ENCODE results near the gene IL22RA2. TPM values are rescaled to one million over a fixed set of nuclear protein-coding genes. Genes with fewer than 3 reads are reported as not detected.

IL22RA2 gene
- total RNA-seq, 1 experiment from 2014 or later: not detected

DNA sequence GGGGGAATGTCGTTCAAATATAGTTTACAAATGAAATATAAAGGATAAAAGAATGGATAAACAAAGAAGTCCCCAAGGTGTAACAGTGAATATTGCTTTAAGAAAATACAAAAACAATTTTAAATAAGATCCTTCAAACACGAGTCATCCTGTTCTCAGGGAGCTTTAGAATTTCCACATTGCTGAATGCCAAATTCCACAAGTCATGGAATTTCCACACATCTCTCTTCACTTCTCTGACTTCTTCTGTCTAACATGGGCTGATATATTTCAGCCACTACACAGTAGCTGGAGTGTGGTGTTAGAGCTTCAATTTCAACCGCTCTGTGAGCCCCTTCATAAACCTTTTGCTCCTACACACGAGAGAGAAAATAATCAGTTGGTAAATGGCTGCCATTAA lies 28.0 kb downstream of the IL22RA2 start (continued):
- TF ChIP-seq, protein P1, sequence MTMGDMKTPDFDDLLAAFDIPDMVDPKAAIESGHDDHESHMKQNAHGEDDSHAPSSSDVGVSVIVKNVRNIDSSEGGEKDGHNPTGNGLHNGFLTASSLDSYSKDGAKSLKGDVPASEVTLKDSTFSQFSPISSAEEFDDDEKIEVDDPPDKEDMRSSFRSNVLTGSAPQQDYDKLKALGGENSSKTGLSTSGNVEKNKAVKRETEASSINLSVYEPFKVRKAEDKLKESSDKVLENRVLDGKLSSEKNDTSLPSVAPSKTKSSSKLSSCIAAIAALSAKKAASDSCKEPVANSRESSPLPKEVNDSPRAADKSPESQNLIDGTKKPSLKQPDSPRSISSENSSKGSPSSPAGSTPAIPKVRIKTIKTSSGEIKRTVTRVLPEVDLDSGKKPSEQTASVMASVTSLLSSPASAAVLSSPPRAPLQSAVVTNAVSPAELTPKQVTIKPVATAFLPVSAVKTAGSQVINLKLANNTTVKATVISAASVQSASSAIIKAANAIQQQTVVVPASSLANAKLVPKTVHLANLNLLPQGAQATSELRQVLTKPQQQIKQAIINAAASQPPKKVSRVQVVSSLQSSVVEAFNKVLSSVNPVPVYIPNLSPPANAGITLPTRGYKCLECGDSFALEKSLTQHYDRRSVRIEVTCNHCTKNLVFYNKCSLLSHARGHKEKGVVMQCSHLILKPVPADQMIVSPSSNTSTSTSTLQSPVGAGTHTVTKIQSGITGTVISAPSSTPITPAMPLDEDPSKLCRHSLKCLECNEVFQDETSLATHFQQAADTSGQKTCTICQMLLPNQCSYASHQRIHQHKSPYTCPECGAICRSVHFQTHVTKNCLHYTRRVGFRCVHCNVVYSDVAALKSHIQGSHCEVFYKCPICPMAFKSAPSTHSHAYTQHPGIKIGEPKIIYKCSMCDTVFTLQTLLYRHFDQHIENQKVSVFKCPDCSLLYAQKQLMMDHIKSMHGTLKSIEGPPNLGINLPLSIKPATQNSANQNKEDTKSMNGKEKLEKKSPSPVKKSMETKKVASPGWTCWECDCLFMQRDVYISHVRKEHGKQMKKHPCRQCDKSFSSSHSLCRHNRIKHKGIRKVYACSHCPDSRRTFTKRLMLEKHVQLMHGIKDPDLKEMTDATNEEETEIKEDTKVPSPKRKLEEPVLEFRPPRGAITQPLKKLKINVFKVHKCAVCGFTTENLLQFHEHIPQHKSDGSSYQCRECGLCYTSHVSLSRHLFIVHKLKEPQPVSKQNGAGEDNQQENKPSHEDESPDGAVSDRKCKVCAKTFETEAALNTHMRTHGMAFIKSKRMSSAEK (CRISPR knock-in tag; IDR thresholded peaks at IDR 0.05; ENCODE audit: borderline replicate concordance): no peak
- no peak for TF ChIP-seq JUN (CRISPR knock-in tag; IDR thresholded peaks at IDR 0.05)
- TF ChIP-seq, protein P2, sequence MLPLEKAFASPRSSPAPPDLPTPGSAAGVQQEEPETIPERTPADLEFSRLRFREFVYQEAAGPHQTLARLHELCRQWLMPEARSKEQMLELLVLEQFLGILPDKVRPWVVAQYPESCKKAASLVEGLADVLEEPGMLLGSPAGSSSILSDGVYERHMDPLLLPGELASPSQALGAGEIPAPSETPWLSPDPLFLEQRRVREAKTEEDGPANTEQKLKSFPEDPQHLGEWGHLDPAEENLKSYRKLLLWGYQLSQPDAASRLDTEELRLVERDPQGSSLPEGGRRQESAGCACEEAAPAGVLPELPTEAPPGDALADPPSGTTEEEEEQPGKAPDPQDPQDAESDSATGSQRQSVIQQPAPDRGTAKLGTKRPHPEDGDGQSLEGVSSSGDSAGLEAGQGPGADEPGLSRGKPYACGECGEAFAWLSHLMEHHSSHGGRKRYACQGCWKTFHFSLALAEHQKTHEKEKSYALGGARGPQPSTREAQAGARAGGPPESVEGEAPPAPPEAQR (CRISPR knock-in tag; IDR thresholded peaks at IDR 0.05): no peak
- TF ChIP-seq, protein P3, sequence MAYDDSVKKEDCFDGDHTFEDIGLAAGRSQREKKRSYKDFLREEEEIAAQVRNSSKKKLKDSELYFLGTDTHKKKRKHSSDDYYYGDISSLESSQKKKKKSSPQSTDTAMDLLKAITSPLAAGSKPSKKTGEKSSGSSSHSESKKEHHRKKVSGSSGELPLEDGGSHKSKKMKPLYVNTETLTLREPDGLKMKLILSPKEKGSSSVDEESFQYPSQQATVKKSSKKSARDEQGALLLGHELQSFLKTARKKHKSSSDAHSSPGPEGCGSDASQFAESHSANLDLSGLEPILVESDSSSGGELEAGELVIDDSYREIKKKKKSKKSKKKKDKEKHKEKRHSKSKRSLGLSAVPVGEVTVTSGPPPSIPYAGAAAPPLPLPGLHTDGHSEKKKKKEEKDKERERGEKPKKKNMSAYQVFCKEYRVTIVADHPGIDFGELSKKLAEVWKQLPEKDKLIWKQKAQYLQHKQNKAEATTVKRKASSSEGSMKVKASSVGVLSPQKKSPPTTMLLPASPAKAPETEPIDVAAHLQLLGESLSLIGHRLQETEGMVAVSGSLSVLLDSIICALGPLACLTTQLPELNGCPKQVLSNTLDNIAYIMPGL (CRISPR knock-in tag; IDR thresholded peaks at IDR 0.05): no peak
- TF ChIP-seq NFATC4 (CRISPR knock-in tag; IDR thresholded peaks at IDR 0.05): no peak
- no peak for TF ChIP-seq NFYB (CRISPR knock-in tag; conservative IDR thresholded peaks at IDR 0.05; ENCODE audit: low read depth)
- TF ChIP-seq, protein P4, sequence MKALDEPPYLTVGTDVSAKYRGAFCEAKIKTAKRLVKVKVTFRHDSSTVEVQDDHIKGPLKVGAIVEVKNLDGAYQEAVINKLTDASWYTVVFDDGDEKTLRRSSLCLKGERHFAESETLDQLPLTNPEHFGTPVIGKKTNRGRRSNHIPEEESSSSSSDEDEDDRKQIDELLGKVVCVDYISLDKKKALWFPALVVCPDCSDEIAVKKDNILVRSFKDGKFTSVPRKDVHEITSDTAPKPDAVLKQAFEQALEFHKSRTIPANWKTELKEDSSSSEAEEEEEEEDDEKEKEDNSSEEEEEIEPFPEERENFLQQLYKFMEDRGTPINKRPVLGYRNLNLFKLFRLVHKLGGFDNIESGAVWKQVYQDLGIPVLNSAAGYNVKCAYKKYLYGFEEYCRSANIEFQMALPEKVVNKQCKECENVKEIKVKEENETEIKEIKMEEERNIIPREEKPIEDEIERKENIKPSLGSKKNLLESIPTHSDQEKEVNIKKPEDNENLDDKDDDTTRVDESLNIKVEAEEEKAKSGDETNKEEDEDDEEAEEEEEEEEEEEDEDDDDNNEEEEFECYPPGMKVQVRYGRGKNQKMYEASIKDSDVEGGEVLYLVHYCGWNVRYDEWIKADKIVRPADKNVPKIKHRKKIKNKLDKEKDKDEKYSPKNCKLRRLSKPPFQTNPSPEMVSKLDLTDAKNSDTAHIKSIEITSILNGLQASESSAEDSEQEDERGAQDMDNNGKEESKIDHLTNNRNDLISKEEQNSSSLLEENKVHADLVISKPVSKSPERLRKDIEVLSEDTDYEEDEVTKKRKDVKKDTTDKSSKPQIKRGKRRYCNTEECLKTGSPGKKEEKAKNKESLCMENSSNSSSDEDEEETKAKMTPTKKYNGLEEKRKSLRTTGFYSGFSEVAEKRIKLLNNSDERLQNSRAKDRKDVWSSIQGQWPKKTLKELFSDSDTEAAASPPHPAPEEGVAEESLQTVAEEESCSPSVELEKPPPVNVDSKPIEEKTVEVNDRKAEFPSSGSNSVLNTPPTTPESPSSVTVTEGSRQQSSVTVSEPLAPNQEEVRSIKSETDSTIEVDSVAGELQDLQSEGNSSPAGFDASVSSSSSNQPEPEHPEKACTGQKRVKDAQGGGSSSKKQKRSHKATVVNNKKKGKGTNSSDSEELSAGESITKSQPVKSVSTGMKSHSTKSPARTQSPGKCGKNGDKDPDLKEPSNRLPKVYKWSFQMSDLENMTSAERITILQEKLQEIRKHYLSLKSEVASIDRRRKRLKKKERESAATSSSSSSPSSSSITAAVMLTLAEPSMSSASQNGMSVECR (CRISPR knock-in tag; IDR thresholded peaks at IDR 0.05; ENCODE audit: borderline replicate concordance): no peak
- TF ChIP-seq ZNF423 (CRISPR knock-in tag; IDR thresholded peaks at IDR 0.05): no peak

DNA sequence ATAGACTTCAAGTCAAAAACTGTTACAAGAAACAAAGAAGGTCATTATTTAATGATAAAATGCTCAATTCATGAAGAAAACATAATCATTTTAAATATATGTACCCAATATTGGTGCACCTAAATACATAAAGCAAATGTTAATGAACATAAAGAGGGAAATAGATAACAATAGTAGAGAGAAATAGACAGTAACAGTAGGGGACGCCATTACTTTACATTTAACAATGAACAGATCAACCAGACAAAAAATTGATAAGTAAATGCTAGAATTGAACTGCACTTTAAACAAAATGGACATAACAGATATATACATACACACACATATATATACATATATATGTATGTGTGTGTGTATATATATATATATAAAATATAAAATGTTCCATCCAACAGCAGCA lies 37.4 kb downstream of the IL22RA2 start:
- Mint-ChIP-seq H3K4me3 (no peak overlapping the region), H3K36me3 (peaks cover 9% of the 10 kb centered on the region; the same call in 1 of the 2 replicates), H3K27ac (no peak overlapping the region), H3K9me3 (peaks cover 16% of the 10 kb centered on the region), H3K27me3 (ENCODE audit: low read depth) (no peaks in the 10 kb centered on the region), H3K4me1 (no peaks in the 10 kb centered on the region)
- ChIA-PET CTCF (no interaction called here), POLR2A (no interaction called here)
- DNase-seq (ENCODE audit: low spot score): no peak
- ATAC-seq: no peak
- TF ChIP-seq, protein P5, sequence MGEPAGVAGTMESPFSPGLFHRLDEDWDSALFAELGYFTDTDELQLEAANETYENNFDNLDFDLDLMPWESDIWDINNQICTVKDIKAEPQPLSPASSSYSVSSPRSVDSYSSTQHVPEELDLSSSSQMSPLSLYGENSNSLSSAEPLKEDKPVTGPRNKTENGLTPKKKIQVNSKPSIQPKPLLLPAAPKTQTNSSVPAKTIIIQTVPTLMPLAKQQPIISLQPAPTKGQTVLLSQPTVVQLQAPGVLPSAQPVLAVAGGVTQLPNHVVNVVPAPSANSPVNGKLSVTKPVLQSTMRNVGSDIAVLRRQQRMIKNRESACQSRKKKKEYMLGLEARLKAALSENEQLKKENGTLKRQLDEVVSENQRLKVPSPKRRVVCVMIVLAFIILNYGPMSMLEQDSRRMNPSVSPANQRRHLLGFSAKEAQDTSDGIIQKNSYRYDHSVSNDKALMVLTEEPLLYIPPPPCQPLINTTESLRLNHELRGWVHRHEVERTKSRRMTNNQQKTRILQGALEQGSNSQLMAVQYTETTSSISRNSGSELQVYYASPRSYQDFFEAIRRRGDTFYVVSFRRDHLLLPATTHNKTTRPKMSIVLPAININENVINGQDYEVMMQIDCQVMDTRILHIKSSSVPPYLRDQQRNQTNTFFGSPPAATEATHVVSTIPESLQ (CRISPR knock-in tag; IDR thresholded peaks at IDR 0.05): no peak
- TF ChIP-seq, protein P6, sequence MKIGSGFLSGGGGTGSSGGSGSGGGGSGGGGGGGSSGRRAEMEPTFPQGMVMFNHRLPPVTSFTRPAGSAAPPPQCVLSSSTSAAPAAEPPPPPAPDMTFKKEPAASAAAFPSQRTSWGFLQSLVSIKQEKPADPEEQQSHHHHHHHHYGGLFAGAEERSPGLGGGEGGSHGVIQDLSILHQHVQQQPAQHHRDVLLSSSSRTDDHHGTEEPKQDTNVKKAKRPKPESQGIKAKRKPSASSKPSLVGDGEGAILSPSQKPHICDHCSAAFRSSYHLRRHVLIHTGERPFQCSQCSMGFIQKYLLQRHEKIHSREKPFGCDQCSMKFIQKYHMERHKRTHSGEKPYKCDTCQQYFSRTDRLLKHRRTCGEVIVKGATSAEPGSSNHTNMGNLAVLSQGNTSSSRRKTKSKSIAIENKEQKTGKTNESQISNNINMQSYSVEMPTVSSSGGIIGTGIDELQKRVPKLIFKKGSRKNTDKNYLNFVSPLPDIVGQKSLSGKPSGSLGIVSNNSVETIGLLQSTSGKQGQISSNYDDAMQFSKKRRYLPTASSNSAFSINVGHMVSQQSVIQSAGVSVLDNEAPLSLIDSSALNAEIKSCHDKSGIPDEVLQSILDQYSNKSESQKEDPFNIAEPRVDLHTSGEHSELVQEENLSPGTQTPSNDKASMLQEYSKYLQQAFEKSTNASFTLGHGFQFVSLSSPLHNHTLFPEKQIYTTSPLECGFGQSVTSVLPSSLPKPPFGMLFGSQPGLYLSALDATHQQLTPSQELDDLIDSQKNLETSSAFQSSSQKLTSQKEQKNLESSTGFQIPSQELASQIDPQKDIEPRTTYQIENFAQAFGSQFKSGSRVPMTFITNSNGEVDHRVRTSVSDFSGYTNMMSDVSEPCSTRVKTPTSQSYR (CRISPR knock-in tag; IDR thresholded peaks at IDR 0.05): no peak
- TF ChIP-seq, protein P7, sequence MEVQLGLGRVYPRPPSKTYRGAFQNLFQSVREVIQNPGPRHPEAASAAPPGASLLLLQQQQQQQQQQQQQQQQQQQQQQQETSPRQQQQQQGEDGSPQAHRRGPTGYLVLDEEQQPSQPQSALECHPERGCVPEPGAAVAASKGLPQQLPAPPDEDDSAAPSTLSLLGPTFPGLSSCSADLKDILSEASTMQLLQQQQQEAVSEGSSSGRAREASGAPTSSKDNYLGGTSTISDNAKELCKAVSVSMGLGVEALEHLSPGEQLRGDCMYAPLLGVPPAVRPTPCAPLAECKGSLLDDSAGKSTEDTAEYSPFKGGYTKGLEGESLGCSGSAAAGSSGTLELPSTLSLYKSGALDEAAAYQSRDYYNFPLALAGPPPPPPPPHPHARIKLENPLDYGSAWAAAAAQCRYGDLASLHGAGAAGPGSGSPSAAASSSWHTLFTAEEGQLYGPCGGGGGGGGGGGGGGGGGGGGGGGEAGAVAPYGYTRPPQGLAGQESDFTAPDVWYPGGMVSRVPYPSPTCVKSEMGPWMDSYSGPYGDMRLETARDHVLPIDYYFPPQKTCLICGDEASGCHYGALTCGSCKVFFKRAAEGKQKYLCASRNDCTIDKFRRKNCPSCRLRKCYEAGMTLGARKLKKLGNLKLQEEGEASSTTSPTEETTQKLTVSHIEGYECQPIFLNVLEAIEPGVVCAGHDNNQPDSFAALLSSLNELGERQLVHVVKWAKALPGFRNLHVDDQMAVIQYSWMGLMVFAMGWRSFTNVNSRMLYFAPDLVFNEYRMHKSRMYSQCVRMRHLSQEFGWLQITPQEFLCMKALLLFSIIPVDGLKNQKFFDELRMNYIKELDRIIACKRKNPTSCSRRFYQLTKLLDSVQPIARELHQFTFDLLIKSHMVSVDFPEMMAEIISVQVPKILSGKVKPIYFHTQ (CRISPR knock-in tag; IDR thresholded peaks at IDR 0.05): no peak
- no peak for TF ChIP-seq KAT7 (CRISPR knock-in tag; IDR thresholded peaks at IDR 0.05; ENCODE audit: borderline replicate concordance)
- TF ChIP-seq, protein P8, sequence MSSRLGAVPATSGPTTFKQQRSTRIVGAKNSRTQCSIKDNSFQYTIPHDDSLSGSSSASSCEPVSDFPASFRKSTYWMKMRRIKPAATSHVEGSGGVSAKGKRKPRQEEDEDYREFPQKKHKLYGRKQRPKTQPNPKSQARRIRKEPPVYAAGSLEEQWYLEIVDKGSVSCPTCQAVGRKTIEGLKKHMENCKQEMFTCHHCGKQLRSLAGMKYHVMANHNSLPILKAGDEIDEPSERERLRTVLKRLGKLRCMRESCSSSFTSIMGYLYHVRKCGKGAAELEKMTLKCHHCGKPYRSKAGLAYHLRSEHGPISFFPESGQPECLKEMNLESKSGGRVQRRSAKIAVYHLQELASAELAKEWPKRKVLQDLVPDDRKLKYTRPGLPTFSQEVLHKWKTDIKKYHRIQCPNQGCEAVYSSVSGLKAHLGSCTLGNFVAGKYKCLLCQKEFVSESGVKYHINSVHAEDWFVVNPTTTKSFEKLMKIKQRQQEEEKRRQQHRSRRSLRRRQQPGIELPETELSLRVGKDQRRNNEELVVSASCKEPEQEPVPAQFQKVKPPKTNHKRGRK (CRISPR knock-in tag; IDR thresholded peaks at IDR 0.05; ENCODE audit: borderline replicate concordance): no peak
- no peak for TF ChIP-seq JAZF1 (CRISPR knock-in tag; IDR thresholded peaks at IDR 0.05)

Data from WTC11 (cell line).